Measurements from ENCODE around the gene C5orf58.

- TF ChIP-seq CTCF (IDR thresholded peaks at IDR 0.05) = no peak
- TF ChIP-seq EZH2 (IDR thresholded peaks at IDR 0.05) = no peak
Measured at GRCh38 chr5:170261528-170262043, 28.8 kb downstream of the C5orf58 start.

Measured in neural progenitor cell (in vitro differentiated cells).